ENCODE results near the gene PROKR1. TPM values are rescaled to one million over a fixed set of nuclear protein-coding genes. Genes with fewer than 3 reads are reported as not detected.
A peak's percentile ranks its signal among the peaks of the same experiment; 100 is the strongest.

PROKR1 gene
- total and polyA plus RNA-seq, 2 of the 4 experiments (the other 2 are of a cell fraction), result not detected

GRCh38 chr2:68653034-68653433 lies 9.7 kb downstream of the PROKR1 start:
- Histone ChIP-seq H3K18ac (ENCODE audit: low read depth, low read length) (no peak overlapping the region), H3K23ac (ENCODE audit: low read depth, low read length) (no peak overlapping the region), H3K56ac (ENCODE audit: extremely low read depth, insufficient read depth, low read length) (no peak overlapping the region), H2AFZ (replicated peaks; ENCODE audit: low read length, poor library complexity) (no peak overlapping the region), H3K9me1 (ENCODE audit: insufficient read depth, low read length) (no peaks in the 10 kb centered on the region), H3K14ac (replicated peaks; ENCODE audit: low read depth, low read length) (no peak overlapping the region), H3K9ac (ENCODE audit: low read depth, low read length) (no peak overlapping the region), H3K4me1 (ENCODE audit: control insufficient read depth, insufficient read depth, low read length) (no peaks in the 10 kb centered on the region), H3K27ac (ENCODE audit: insufficient read depth, low read length) (no peak overlapping the region), H3K4me2 (ENCODE audit: low read depth, low read length) (no peak overlapping the region), H2BK15ac (ENCODE audit: low read depth, low read length) (no peak overlapping the region), H3K4ac (ENCODE audit: low read depth, low read length) (no peak overlapping the region), H3K36me3 (ENCODE audit: control insufficient read depth, insufficient read depth, low read length) (no peaks in the 10 kb centered on the region), H3K4me3 (ENCODE audit: insufficient read depth, low read depth, low read length) (no peak overlapping the region), H4K91ac (ENCODE audit: insufficient read depth, low read depth, low read length) (no peak overlapping the region), H4K20me1 (ENCODE audit: insufficient read depth, low read length) (no peaks in the 10 kb centered on the region), H2AK9ac (replicated peaks; ENCODE audit: low read depth, low read length, poor library complexity) (peak overlapping the region; percentile 46), H2BK120ac (ENCODE audit: low read depth, low read length) (no peak overlapping the region), H2BK20ac (ENCODE audit: low read depth, low read length) (no peak overlapping the region), H3K9me3 (ENCODE audit: control insufficient read depth, insufficient read depth, low read length) (peaks cover 4% of the 10 kb centered on the region; the same call in 1 of the 2 replicates), H2AK5ac (ENCODE audit: low read depth, low read length) (no peak overlapping the region), H4K8ac (ENCODE audit: low read depth in 2 of 2, low read length in 2 of 2) (no peak overlapping the region), H2BK5ac (ENCODE audit: low read depth, low read length, poor library complexity, severe bottlenecking) (no peak overlapping the region), H3K27me3 (ENCODE audit: control insufficient read depth, insufficient read depth, low read length) (peaks cover 47% of the 10 kb centered on the region), H3K79me1 (ENCODE audit: low read depth in 1 of 2, low read length in 2 of 2) (no peaks in the 10 kb centered on the region), H4K5ac (ENCODE audit: low read depth, low read length) (no peak overlapping the region)
- in situ Hi-C loops (cut with MboI; ENCODE audit: low sequenced_read_pairs) (no loop called here), intact Hi-C loops (cut with micrococcal nuclease) (no loop called here), dilution Hi-C loops (cut with HindIII; ENCODE audit: low sequenced_read_pairs, unreplicated experiment) (no loop called here)
- no TSS peak for BruUV-seq (replicated peaks)
- POLR2A ChIA-PET (ENCODE audit: unreplicated experiment), result no interaction called here
- ATAC-seq (ENCODE audit: low read depth), result no peak
- TF ChIP-seq CEBPB (IDR thresholded peaks at IDR 0.05; ENCODE audit: low read depth, low read length), result no peak
- no peak for TF ChIP-seq MXI1 (IDR thresholded peaks at IDR 0.05; ENCODE audit: borderline replicate concordance, low read depth, low read length)
- TF ChIP-seq BHLHE40 (IDR thresholded peaks at IDR 0.05; ENCODE audit: low read depth, low read length), result no peak
- TF ChIP-seq RCOR1 (IDR thresholded peaks at IDR 0.05; ENCODE audit: insufficient replicate concordance, low read length), result no peak
- TF ChIP-seq SMC3 (IDR thresholded peaks at IDR 0.05; ENCODE audit: low read depth, low read length), result no peak
- no peak for TF ChIP-seq MAZ (IDR thresholded peaks at IDR 0.05; ENCODE audit: borderline replicate concordance, low read depth, low read length)
- TF ChIP-seq RAD21 (IDR thresholded peaks at IDR 0.05; ENCODE audit: low read length), result no peak
- no peak for TF ChIP-seq FOS (IDR thresholded peaks at IDR 0.05; ENCODE audit: low read depth, low read length)
- no peak for TF ChIP-seq RFX5 (IDR thresholded peaks at IDR 0.05; ENCODE audit: low read depth, low read length)
- no peak for TF ChIP-seq CHD1 (IDR thresholded peaks at IDR 0.05; ENCODE audit: low read depth, low read length)
- DNase-seq, result no peak
- 94% methylated on average over 3 of the region's 9 CpGs; no CpG with 5 or more reads in 1 of the 2 experiments for WGBS, 2 experiments (ENCODE audit: extremely low coverage in 2 of 2, insufficient read length in 1 of 2)
- CTCF ChIA-PET, result interaction anchor here (0.6 to 1.0 kb wide), 2 partner anchors 57 to 191 kb away, joined by 3 to 7 read pairs; no protein-coding TSS in a partner anchor

All from IMR-90 (cell line).